HepG2 (cell line): ENCODE measurements around the gene RIPK3. TPM values are rescaled to one million over a fixed set of nuclear protein-coding genes. Genes with fewer than 3 reads are reported as not detected.

ENCODE experiments used
- CBX5 ChIP-seq: sonication (generic); formaldehyde crosslinking; IDR thresholded peaks from 2 replicates; pipeline ENCODE4 v1.4.0; 2020; ENCODE audit warnings: missing genetic modification reagents, borderline replicate concordance
- ERF ChIP-seq: IDR thresholded peaks from 2 replicates; pipeline ENCODE4 v1.6.1; 2018; ENCODE audit warnings: missing biosample characterization, missing genetic modification reagents
- HOXA7 ChIP-seq: sonication (generic); formaldehyde crosslinking; IDR thresholded peaks from 2 replicates; pipeline ENCODE4 v1.8.1; 2022; ENCODE audit warnings: mild to moderate bottlenecking, missing genetic modification reagents, moderate library complexity
- KDM3A ChIP-seq: IDR thresholded peaks from 2 replicates; pipeline ENCODE4 v1.6.1; 2018; ENCODE audit warnings: low read depth, missing compliant biosample characterization
- NFRKB ChIP-seq: fragments of 450-650 bp; IDR thresholded peaks from 2 replicates; pipeline ENCODE4 v1.6.1; 2017
- NR2F2 ChIP-seq: IDR thresholded peaks from 2 replicates; pipeline ENCODE4 v1.6.1; 2012; ENCODE audit warnings: low read depth, inconsistent platforms, borderline replicate concordance
- PLRG1 ChIP-seq: fragments of 450-650 bp; conservative IDR thresholded peaks from 2 replicates; pipeline ENCODE4 v1.6.1; 2016
- RELA ChIP-seq: sonication (generic); formaldehyde crosslinking; IDR thresholded peaks from 2 replicates; pipeline ENCODE4 v1.4.0; 2020; ENCODE audit warnings: missing genetic modification reagents
- RXRB ChIP-seq: IDR thresholded peaks from 2 replicates; pipeline ENCODE4 v1.6.1; 2016; ENCODE audit warnings: borderline replicate concordance, missing genetic modification reagents, missing compliant biosample characterization
- SALL1 ChIP-seq: sonication (generic); formaldehyde crosslinking; IDR thresholded peaks from 2 replicates; pipeline ENCODE4 v1.8.0; 2022; ENCODE audit warnings: mild to moderate bottlenecking, missing genetic modification reagents
- SCMH1 ChIP-seq: sonication (generic); formaldehyde crosslinking; IDR thresholded peaks from 2 replicates; pipeline ENCODE4 v1.9.0; 2021; ENCODE audit warnings: missing genetic modification reagents, mild to moderate bottlenecking, borderline replicate concordance
- SETDB1 ChIP-seq: sonication (generic); formaldehyde crosslinking; IDR thresholded peaks from 2 replicates; pipeline ENCODE4 v1.5.1; 2020; ENCODE audit warnings: missing genetic modification reagents, mild to moderate bottlenecking, borderline replicate concordance
- SIN3B ChIP-seq: fragments of 150-350 bp; IDR thresholded peaks from 2 replicates; pipeline ENCODE4 v1.6.1; 2014; ENCODE audit warnings: low read length
- TOE1 ChIP-seq: sonication (generic); formaldehyde crosslinking; IDR thresholded peaks from 2 replicates; pipeline ENCODE4 v1.4.0; 2020; ENCODE audit warnings: mild to moderate bottlenecking, missing genetic modification reagents
- ZBTB3 ChIP-seq: sonication (generic); formaldehyde crosslinking; IDR thresholded peaks from 2 replicates; pipeline ENCODE4 v1.4.0; 2020; ENCODE audit warnings: low read depth, mild to moderate bottlenecking, moderate library complexity, missing genetic modification reagents, borderline replicate concordance
- ZNF441 ChIP-seq: sonication (generic); formaldehyde crosslinking; IDR thresholded peaks from 2 replicates; pipeline ENCODE4 v1.7.0; 2021; ENCODE audit warnings: missing genetic modification reagents, borderline replicate concordance
- ZNF460 ChIP-seq: sonication (generic); formaldehyde crosslinking; IDR thresholded peaks from 2 replicates; pipeline ENCODE4 v1.5.1; 2020; ENCODE audit warnings: missing genetic modification reagents, mild to moderate bottlenecking, borderline replicate concordance
- ZNF530 ChIP-seq: sonication (generic); formaldehyde crosslinking; IDR thresholded peaks from 2 replicates; pipeline ENCODE4 v1.5.0; 2020; ENCODE audit warnings: low read depth, mild to moderate bottlenecking, missing genetic modification reagents
- ZNF720 ChIP-seq: sonication (generic); formaldehyde crosslinking; IDR thresholded peaks from 2 replicates; pipeline ENCODE4 v1.4.0; 2020; ENCODE audit warnings: missing genetic modification reagents
- ZNF768 ChIP-seq: sonication (generic); formaldehyde crosslinking; IDR thresholded peaks from 2 replicates; pipeline ENCODE4 v1.4.0; 2020; ENCODE audit warnings: missing genetic modification reagents
- ZNF780A ChIP-seq: sonication (generic); formaldehyde crosslinking; IDR thresholded peaks from 2 replicates; pipeline ENCODE4 v1.8.0; 2022; ENCODE audit warnings: mild to moderate bottlenecking, missing genetic modification reagents, moderate library complexity
- ZSCAN20 ChIP-seq: sonication (generic); formaldehyde crosslinking; IDR thresholded peaks from 2 replicates; pipeline ENCODE4 v1.4.0; 2020; ENCODE audit warnings: missing genetic modification reagents, mild to moderate bottlenecking, borderline replicate concordance
- polyA plus RNA-seq, 8 experiments: library from polyadenylated mRNA; depleted of rRNA in 3 of 8; stranded (reverse) in 7 of 8; unstranded in 1 of 8; fragments of >200 nt; fragmentation: Illumina TruSeq in 4 of 8; extraction: Trizol in 4 of 8; gene quantifications; 2 replicates each; pipeline versions ENCODE4 v1.2.1 to v1.2.3, GENCODE V29; 2011 to 2016; ENCODE audit warnings: low read depth in 4 of 8, missing spikeins in 1 of 8, mixed read lengths in 1 of 8; ENCODE audit not compliant: insufficient read depth in 1 of 8
- total RNA-seq, 5 experiments: library from RNA; depleted of rRNA; stranded (reverse); fragments of >200 nt; fragmentation: Illumina TruSeq; extraction: Trizol; gene quantifications; 2 replicates each; pipeline ENCODE4 v1.2.3, GENCODE V29; 2016; ENCODE audit warnings: low read depth in 1 of 5
- TF ChIP-seq, protein P1 (sequence below): fragments of 450-650 bp; IDR thresholded peaks from 2 replicates; pipeline ENCODE4 v1.6.1; 2017; ENCODE audit warnings: mild to moderate bottlenecking
- TF ChIP-seq, protein P2 (sequence below): sonication (generic); formaldehyde crosslinking; IDR thresholded peaks from 2 replicates; pipeline ENCODE4 v1.5.0; 2020; ENCODE audit warnings: missing genetic modification reagents
- TF ChIP-seq, protein P3 (sequence below): sonication (generic); formaldehyde crosslinking; IDR thresholded peaks from 2 replicates; pipeline ENCODE4 v1.8.1; 2023; ENCODE audit warnings: missing genetic modification reagents, inconsistent platforms, borderline replicate concordance

Gene RIPK3
- total and polyA plus RNA-seq, 2 of the 13 experiments (the other 11 are each of a cell fraction or from before 2014, with no cell fraction given) = not detected

DNA sequence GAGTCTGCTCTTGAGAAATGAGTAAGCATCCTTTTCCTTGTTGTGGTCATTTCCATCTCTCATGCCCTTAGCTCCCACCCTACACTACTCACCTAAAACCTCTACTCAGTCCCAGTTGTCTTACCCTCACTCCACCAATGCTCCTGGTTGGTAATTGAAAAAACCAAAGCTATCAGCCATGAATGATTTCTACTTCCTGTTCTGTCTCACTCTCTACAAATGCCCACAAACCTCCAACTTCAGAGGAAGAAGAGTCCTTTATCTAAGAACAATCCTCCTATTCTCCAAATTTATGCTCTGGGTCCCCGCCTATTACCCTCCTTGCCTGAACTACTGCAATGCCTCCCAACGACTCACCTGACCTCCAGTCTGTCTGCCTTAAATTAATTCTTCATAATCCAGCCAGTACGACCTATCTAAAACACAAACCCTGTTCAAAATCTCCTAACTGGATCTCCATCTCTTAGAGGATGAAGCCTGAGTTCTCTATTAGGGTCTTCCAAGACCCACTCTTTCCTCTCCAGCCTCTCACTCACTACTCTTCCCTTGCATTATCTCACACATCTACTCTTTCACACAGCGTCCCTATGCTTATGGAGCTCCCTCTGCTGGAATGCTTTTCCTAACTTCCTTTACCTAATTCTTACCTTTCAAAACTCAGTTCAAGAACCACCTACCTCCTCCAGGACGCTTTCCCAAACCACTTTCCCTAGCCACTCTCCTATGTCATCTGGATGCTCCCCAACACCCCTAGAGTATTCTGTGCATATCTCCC lies 42.4 kb downstream of the RIPK3 start (continued):
- no peak for TF ChIP-seq ZNF720
- no peak for TF ChIP-seq SETDB1 (CRISPR knock-in tag)
- TF ChIP-seq ZNF780A (CRISPR knock-in tag) = no peak
- no peak for TF ChIP-seq ZNF768 (CRISPR knock-in tag)
- no peak for TF ChIP-seq SALL1
- TF ChIP-seq ZBTB3 (CRISPR knock-in tag) = no peak
- TF ChIP-seq TOE1 (CRISPR knock-in tag) = no peak
- TF ChIP-seq, protein P1, sequence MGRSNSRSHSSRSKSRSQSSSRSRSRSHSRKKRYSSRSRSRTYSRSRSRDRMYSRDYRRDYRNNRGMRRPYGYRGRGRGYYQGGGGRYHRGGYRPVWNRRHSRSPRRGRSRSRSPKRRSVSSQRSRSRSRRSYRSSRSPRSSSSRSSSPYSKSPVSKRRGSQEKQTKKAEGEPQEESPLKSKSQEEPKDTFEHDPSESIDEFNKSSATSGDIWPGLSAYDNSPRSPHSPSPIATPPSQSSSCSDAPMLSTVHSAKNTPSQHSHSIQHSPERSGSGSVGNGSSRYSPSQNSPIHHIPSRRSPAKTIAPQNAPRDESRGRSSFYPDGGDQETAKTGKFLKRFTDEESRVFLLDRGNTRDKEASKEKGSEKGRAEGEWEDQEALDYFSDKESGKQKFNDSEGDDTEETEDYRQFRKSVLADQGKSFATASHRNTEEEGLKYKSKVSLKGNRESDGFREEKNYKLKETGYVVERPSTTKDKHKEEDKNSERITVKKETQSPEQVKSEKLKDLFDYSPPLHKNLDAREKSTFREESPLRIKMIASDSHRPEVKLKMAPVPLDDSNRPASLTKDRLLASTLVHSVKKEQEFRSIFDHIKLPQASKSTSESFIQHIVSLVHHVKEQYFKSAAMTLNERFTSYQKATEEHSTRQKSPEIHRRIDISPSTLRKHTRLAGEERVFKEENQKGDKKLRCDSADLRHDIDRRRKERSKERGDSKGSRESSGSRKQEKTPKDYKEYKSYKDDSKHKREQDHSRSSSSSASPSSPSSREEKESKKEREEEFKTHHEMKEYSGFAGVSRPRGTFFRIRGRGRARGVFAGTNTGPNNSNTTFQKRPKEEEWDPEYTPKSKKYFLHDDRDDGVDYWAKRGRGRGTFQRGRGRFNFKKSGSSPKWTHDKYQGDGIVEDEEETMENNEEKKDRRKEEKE = no peak
- peak; percentile 18; the same call in 1 of the 2 replicates for TF ChIP-seq ZNF441 (CRISPR knock-in tag)
- no peak for TF ChIP-seq HOXA7 (CRISPR knock-in tag)
- peak; percentile 46; the same call in 1 of the 2 replicates for TF ChIP-seq CBX5
- TF ChIP-seq SCMH1 (CRISPR knock-in tag) = no peak
- no peak for TF ChIP-seq PLRG1
- TF ChIP-seq RXRB (CRISPR knock-in tag) = peak; percentile 71
- 0 out of 2 replicates have a peak, but pooled peaks have one; percentile 5 for TF ChIP-seq RELA (CRISPR knock-in tag)
- TF ChIP-seq KDM3A (CRISPR knock-in tag) = no peak
- TF ChIP-seq, protein P2, sequence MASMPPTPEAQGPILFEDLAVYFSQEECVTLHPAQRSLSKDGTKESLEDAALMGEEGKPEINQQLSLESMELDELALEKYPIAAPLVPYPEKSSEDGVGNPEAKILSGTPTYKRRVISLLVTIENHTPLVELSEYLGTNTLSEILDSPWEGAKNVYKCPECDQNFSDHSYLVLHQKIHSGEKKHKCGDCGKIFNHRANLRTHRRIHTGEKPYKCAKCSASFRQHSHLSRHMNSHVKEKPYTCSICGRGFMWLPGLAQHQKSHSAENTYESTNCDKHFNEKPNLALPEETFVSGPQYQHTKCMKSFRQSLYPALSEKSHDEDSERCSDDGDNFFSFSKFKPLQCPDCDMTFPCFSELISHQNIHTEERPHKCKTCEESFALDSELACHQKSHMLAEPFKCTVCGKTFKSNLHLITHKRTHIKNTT = no peak
- no peak for TF ChIP-seq ZNF530
- no peak for TF ChIP-seq ZNF460 (CRISPR knock-in tag)
- TF ChIP-seq, protein P3, sequence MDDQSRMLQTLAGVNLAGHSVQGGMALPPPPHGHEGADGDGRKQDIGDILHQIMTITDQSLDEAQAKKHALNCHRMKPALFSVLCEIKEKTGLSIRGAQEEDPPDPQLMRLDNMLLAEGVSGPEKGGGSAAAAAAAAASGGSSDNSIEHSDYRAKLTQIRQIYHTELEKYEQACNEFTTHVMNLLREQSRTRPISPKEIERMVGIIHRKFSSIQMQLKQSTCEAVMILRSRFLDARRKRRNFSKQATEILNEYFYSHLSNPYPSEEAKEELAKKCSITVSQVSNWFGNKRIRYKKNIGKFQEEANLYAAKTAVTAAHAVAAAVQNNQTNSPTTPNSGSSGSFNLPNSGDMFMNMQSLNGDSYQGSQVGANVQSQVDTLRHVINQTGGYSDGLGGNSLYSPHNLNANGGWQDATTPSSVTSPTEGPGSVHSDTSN (CRISPR knock-in tag) = no peak
- no peak for TF ChIP-seq SIN3B
- no peak for TF ChIP-seq NFRKB
- no peak for TF ChIP-seq ZSCAN20 (CRISPR knock-in tag)
- no peak for TF ChIP-seq NR2F2
- TF ChIP-seq ERF (CRISPR knock-in tag) = no peak; the same call in 1 of the 2 replicates
